GM12892 (cell line): ENCODE measurements around the gene WASHC3.

Source experiments
- POLR2A ChIP-seq: IDR thresholded peaks from 2 replicates; pipeline ENCODE4 v1.6.1; 2011; ENCODE audit warnings: low read depth, low read length, control low read depth
- POLR2AphosphoS5 ChIP-seq: IDR thresholded peaks from 2 replicates; pipeline ENCODE4 v1.6.1; 2011; ENCODE audit warnings: low read depth, low read length, control low read depth

DNA sequence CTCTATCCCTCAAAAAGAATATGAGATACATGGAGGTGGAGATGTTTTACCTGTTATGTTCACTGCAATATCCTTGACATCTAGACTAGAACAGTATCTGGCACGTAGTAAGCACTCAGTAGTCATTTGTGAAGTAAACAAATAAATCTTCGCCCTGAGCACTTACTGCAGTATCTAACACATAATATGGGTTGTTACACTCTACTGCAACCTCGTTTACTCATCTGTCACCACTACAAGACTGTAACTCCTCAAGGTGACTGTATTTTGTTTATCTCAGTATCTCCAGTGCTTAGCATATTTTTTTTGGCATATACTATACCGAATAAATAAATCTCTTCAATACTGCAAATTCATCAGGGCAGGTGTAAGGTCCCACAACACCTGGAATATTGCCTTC lies 66.1 kb downstream of the WASHC3 start:
- TF ChIP-seq POLR2A (no peak), POLR2AphosphoS5 (no peak)
